Measurements from ENCODE around the gene WNT2B.
A peak's percentile ranks its signal among the peaks of the same experiment; 100 is the strongest.

The WNT2B gene

DNA sequence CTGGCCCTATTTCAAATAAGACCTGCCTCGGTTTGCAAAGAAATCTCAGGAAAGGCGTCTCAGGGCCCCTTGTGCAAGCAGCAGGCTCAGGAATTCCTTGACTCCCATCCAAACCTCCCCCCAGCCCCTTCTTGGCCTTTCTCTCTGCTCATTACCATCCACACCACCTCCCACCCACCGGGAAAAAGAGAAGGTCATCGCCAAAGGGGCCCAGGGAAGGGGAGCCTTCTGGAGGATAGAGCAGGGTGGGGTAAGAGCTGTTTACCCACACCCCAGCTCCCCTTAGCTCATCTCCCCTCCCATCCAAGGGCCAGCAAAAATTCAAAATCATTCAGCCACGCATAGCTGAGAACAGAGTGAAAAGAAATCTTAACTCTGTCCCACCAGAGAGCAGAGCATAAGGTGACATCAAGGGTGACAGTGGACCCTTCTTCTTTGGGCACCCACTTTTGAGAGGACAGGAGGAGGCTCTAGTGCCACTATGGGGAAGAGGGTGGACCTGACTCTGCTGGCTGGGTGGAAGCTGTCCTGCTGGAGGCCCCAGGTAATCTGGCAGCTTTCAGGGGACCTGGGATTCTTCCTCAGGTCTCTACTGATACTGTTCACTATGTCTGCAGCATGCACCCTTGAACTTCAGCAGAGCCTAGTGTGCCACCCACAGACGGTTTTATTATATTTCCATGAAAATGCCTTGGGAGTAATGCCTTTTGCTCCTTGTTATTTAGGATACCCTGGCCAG lies 3.9 kb upstream of the WNT2B start:
- no peak for DNase-seq (ENCODE audit: low spot score)

DNA sequence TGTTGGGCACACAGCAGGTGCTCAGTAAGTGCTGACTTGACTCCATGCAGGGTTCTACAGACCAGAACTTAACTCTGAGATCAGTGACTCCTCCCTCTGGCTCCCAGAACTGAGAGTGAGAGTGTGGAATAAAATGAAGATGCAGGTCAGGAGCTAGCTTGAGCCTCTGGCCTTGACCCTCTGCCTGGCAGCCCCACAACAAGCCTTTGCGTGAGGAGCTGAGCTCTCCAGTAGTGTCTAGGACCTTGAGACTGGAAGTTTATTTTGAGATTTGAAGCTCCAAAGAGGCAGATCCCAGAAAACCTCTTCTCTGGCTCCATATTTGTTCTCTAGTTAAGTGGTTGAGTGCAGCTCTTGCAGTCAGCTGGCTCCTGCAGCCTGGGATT lies 3.4 kb upstream of the WNT2B start:
- no peak for DNase-seq (ENCODE audit: low spot score)

DNA sequence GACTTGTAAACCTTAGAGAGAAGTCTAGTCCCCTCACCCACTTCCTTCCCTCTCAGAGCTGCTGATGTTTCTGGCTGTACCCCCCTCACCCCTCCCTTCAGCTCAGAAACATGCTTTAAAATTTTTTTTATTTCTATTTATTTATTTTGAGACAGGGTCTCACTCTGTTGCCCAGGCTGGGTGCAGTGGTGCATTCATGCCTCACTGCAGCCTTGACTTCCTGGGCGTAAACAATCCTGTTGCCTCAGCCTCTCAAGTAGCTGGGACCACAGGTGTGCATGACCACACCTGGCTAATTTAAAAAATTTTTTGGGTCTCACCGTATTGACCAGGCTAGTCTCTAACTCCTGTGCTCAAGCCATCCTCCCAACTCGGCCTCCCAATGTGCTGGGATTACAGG lies 2.9 kb upstream of the WNT2B start:
- DNase-seq (ENCODE audit: low spot score) = no peak

DNA sequence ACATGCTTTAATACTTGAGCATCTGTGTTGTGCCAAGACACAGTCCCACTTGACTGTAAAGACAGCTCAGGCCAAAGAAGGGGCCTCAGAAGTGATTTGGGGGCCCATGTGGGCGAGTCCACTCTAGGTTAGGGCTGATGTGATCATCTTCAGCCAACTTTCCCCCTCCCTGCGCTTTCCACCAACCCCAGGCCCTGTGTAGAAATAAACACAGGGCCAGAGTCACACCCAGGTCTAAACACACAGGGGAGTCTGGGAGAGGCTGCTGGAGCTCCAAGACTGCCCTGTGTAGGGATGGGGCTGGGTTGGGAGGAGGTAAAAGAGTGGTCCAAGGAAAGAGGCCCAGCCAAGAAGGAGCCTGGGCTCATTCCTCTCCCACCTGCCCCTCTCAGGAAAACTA lies 2.5 kb upstream of the WNT2B start:
- DNase-seq (ENCODE audit: low spot score) = no peak

DNA sequence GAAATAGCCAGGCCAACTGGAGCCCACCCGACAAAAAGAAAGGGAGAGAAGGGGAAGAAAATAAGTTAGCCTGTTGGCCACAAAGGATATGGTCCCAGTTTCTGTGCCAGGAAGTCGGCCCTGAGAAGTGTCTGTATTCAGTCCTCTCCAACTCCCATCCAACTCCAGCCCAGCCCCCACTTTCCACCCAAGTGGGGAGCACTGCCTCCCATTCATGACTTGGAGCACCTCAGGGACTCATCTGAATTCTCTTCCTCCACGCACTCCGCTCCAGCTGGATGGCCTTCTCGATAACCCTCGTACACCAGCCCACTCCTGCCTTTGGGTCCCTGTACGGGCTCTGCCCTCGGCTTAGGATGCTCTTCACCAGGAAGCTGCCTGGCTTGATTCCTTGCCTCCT lies 2.0 kb upstream of the WNT2B start:
- DNase-seq (ENCODE audit: low spot score) = no peak

DNA sequence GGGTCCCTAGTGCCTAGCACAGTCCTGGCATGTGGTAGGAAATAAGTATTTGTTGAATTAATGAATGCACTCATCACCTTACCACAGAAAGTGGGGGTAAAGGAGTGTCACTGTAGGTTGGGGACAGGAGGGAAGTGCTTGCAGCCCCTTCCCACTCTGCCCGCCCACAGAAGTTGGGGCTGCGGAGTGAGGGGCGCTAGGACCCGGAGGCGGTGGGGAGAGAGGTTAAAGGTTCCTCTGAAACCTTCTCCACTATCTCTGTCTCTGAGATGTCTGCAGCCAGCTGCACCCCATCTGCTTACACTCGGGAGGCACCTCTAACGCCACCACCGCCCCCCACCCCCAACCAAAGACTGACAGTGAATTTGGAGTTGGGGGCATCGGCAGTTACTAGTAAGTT lies 1.4 kb upstream of the WNT2B start:
- DNase-seq (ENCODE audit: low spot score) = no peak

DNA sequence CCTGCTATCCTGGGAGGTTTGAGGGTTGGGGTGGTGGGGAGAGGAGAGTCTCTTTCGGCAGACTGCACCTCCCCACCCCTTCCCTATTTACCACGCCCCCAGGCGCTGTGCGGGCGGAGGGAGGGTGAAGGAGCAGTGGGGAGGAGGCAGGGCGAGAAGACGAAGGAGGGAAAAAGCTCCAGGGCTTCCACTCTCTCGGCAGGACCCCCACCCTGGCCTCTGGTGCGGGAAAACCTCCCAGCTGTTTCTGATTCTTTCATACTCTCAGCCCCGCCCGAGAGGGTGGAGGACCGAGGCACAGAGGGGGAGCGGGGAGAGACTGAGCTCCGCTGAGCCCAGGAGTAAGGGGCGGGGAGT lies 866 bp upstream of the WNT2B start:
- DNase-seq (ENCODE audit: low spot score) = peak; percentile 7

DNA sequence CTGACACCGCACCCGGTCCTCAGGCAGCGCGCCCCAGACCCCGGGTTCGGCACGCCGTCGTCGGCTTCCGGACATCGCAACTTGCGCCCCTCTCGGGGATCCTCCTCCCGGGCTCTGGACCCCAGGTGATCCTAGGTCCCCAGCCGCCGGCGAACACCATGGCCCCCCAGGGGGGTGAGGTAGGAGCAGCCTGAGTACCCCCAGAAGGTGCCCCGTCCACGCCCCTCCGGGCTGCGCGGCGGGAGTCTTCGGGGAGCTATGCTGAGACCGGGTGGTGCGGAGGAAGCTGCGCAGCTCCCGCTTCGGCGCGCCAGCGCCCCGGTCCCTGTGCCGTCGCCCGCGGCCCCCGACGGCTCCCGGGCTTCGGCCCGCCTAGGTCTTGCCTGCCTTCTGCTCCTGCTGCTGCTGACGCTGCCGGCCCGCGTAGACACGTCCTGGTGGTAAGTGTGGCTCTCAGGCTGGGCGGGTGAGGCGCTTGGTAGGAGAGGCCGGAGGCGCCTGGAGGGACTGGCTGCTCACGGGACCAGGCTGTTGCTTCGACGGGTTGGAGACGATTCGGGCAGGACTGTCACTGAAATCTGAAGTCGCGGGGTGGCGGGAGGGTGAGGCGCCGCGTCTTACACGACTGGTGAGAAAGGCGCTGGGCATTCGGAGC lies 367 bp downstream of the WNT2B start:
- no peak for DNase-seq (ENCODE audit: low spot score)

DNA sequence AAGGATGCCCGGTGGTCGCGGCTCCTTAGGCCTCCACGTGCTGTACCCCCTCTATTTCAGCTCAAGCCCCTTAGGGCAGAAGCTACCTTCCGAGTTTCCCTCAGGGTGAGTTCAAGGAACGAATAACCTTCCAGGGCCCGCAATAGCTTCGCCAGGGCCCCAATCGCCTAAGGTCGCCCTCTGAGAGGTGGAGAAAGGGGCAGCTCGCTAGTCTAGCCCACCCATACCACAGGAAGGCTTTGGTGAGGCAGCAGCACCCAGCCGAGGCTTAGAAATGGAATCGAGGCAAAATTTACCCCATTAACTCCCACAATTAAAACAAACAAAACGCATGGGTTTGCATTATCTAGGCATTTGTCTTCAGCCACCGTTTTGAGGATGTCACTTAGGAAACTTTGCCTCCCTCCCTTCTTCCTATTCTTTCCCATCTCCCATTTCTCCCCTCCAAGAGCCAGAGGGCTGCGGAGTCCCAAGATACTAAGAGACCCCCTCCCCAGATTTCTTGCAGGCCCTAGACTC lies 954 bp downstream of the WNT2B start:
- no peak for DNase-seq (ENCODE audit: low spot score)

DNA sequence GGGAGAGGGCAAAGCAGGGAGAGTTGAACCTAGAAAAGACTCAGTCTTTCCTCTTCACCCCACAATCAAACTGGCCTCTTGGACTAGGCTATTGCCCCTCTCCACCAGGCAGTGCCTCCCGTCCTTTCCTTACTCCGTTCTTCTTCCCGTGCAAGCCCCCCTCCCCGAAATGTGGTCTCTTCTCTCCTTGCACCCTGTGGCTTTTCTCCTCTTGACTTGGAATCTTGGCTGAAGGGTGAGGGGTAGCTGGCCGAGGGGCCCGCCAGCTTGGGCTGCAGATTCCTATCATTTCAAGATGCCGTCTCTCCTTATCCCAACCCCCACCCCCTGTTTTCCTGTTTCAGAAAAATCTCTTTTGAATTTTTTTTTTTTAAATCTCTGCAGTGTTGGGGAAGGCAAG lies 1.6 kb downstream of the WNT2B start:
- DNase-seq (ENCODE audit: low spot score) = no peak

DNA sequence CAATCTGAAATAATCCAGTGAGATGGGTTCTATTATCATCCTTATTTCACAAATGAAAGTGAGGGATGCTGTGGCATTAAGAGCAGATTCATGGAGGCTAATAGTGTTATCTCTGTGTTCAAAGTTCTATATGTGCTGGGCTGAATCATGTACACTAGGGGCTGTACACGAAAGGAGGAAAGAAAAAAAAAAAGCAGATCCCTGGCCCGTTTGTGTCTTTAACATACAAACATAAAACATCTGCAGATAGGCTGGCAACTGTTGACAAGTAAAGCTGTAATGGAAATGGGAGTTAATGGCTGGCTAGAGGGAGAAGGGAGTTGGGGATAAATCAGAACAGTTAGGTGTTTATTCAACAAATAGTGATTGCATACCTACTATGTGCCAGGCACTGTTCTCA lies 3.1 kb downstream of the WNT2B start:
- DNase-seq (ENCODE audit: low spot score) = no peak

DNA sequence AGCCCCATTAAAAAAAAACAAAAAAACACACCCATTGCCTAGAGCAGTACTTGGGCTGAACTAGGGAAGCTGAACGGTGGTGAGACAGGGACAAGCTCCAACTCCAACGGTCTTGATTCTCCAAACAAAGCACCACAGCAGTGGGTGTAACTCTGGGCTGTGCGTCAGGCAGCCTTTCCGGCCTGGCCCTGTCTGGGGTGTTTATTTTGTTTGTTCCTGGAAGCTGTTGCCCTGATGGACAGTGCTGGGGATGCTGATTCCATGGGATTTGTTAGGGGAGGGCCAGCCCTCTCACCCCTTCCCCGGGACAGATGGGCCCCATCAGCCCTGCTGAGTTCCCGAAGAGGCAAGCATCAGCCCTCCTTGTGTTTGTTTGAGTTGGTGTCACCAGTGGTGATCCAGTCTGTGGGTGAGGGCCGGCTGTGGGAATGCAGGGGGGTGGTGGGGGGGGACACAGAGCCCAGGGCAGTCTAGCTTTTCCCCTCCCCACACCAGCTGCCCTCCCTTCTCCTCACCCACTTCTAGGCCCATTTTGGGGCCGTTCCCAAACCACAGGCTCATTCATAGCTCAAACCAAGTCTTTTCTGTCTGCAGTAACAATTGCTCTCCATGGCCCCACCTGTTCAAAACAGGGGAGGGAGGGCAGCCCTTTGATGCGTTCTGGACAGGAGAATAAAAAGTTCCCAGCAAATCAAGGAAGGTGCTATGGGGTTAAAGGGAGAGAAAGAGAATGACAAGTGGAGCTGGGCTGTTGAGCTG lies 4.5 kb downstream of the WNT2B start:
- no peak for DNase-seq (ENCODE audit: low spot score)

DNA sequence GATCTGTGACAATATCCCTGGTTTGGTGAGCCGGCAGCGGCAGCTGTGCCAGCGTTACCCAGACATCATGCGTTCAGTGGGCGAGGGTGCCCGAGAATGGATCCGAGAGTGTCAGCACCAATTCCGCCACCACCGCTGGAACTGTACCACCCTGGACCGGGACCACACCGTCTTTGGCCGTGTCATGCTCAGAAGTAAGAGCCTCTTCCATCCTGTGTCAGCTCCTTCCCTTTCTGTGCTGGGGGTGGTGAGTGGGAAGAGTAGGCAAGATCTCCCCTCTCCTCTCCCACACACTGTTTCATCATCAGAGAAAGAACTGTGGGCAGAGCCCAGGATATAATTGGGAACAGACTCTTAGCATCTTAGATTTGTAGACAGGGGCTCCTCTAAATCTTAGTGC lies 6.1 kb downstream of the WNT2B start:
- DNase-seq (ENCODE audit: low spot score) = no peak

DNA sequence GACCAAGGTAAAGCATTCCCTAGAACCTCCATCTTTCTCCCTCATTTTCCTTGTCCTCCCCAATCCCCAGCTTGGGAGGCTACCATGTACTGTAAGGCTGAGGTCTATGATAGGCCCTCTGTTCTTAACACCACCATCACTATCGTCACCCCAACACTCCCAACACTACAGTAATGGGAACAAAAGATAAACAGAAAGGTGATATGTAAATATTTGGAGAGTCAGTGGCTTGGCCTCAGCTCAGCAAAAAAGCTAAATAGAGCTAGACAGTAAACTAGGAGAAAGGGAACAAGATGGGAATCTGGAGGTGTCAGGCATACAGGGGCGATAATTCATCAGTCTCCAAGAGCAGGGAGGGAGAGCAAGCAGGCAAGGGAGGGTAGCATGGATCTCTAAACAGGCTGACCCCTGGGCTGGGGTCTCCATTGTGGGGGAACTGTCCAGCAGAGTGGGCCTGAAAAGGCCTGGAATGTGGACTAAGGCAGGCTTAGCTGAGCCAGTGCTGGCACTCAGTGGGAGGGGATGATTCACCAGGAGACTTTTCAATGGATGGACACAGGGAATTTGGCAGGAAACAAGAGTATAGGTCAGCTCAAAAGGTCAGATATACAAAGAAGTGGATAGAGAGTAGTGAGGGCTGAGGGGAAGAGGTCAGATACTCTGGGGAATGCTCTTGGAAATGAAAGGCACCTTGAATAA lies 6.7 kb downstream of the WNT2B start:
- no peak for DNase-seq (ENCODE audit: low spot score)

DNA sequence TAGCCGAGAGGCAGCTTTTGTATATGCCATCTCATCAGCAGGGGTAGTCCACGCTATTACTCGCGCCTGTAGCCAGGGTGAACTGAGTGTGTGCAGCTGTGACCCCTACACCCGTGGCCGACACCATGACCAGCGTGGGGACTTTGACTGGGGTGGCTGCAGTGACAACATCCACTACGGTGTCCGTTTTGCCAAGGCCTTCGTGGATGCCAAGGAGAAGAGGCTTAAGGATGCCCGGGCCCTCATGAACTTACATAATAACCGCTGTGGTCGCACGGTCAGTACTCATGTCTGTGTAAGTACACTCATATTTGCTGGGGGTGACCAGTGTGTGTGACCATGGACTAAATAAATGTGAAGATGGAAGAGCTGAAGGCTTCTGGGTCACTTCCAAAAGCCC lies 7.4 kb downstream of the WNT2B start:
- DNase-seq (ENCODE audit: low spot score) = no peak

DNA sequence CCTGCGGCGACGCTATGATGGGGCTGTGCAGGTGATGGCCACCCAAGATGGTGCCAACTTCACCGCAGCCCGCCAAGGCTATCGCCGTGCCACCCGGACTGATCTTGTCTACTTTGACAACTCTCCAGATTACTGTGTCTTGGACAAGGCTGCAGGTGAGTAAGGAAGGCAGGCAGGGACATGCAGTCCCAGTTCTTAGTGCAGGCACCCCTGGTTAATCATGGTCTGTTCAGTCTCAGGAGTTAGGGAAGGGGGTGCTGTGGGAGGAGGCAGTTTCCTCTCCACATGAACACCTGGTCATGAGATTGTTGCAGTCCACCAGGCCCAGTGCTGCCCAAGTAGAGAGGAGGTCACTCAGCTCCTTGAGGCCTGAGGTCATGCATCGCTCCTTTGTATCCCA lies 8.5 kb downstream of the WNT2B start:
- DNase-seq (ENCODE audit: low spot score) = no peak

DNA sequence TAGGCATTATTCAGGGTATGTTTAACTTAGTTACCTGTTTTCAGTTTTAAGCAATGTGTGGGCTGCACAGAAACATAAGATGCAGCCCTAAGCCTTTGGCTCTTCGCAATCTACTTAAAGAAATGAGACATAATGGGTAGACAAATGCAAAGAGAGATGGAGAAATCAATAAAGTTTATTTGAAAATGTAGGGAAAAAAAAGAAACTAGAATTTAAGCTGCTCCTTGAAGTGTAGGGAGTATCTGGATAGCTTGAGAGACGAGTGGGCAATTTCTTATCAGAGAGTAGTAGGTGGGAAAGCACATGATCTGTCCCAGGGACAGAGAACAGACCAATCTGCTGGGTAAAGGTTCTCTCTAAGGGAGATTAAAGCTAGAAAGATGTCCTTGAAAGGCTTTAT lies 8.9 kb downstream of the WNT2B start:
- DNase-seq (ENCODE audit: low spot score) = no peak

DNA sequence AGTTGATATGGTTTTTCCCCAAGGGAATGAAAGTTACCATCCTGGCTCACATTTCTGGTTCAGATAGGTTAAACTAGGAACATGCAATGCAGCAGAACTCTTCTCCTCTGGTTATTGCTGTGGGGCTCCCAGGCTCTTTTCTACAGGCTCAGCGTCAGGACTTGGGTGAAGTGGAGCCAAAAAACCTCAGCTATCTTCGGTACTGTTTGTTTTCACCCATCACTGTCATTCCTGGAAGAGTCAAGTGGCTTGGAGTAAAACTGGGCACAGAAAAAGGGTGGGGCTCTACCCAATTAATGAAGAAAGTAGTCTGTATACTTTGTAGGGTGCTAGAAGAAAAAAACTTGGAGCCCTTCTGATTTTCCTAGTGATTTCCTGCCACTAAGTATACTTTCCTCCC lies 9.4 kb downstream of the WNT2B start:
- DNase-seq (ENCODE audit: low spot score) = no peak

DNA sequence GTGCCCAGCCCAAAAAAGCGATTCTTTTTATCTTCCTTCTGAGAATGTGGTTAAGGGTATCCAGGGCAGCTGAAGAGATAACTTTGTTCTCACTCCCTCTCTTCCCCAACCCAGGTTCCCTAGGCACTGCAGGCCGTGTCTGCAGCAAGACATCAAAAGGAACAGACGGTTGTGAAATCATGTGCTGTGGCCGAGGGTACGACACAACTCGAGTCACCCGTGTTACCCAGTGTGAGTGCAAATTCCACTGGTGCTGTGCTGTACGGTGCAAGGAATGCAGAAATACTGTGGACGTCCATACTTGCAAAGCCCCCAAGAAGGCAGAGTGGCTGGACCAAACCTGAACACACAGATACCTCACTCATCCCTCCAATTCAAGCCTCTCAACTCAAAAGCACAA lies 11.4 kb downstream of the WNT2B start:
- no peak for DNase-seq (ENCODE audit: low spot score)

DNA sequence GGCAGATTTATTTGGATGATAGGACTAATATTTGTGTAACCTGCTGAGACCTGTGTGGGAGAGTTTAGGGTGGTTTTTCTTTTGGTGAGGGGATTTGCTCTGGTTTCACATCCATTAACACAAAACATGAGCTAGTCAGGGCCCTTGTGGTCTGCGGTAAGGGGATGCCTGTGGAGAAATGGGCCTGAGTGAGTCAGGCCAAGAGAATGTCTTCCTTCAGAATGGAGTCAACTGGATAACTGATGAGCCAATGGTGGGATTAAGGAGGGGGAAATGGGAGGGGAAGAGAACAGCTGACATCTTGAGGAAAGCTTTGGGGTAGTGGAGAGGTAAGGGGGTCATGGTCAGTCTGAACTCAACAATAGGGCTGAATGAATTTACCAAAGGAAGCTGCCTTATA lies 13.9 kb downstream of the WNT2B start:
- DNase-seq (ENCODE audit: low spot score) = no peak

DNA sequence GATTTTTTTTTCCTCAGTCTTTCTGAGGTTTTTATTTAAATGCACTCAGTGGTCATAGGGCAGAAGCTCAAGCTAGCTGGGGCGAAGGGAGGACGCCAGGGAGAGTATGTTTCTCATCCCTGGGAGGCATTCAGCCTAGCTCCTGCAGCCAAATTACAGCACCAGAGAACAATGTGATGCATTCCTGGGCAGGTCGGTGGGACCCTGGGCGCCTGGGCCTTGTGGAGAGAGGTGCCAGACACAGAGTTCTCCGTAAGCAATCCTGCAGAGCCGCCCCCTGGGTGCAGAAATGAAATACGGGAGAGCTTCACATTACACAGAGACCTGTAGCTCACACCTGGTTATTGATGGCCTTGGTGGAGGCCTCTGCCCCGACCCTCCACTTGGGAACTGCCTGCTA lies 15.5 kb downstream of the WNT2B start:
- no peak for DNase-seq (ENCODE audit: low spot score)

DNA sequence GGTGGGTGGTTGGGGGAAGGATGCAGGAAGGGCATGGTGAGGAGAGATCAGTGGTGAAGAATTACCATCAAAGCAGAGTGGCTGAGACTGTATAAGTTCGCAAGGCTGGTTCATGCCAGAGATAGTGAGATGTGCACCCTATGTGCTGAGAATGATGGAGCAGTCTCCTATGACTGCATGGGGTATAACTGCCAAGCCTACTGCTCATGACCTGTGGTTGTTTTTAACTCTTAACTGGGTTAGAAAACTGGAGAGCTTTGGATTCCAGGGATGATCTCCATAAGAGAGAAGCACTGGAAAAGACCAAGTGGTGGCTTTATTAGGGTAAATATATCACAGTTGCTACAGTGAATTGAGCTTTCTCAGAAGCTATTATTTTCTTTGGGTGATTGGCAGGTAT lies 16.2 kb downstream of the WNT2B start:
- DNase-seq (ENCODE audit: low spot score) = no peak

All from CD4-positive, alpha-beta T cell treated with Interleukin-2 at 100 ng/mL for 4 hours (primary cell).